IPS-20b (cell line): ENCODE measurements around the gene CCDC154.

Source experiments
- H3K27ac ChIP-seq: one replicate; pipeline ENCODE4 v1.5.1; 2013; ENCODE audit warnings: low read length
- H3K27me3 ChIP-seq: 2 replicates; pipeline ENCODE4 v1.6.1; 2013; ENCODE audit warnings: mild to moderate bottlenecking, low read length, inconsistent platforms; ENCODE audit not compliant: insufficient read depth
- H3K36me3 ChIP-seq: 2 replicates; pipeline ENCODE4 v1.6.1; 2013; ENCODE audit warnings: low read depth, mild to moderate bottlenecking, inconsistent platforms, low read length, moderate library complexity; ENCODE audit not compliant: insufficient read depth
- H3K4me1 ChIP-seq: 2 replicates; pipeline ENCODE4 v1.6.1; 2013; ENCODE audit warnings: mild to moderate bottlenecking, control low read depth, inconsistent platforms, low read length, moderate library complexity; ENCODE audit not compliant: insufficient read depth
- H3K4me3 ChIP-seq: 2 replicates; pipeline ENCODE4 v1.5.1; 2013; ENCODE audit warnings: mild to moderate bottlenecking, low read length, inconsistent platforms
- H3K9ac ChIP-seq: 2 replicates; pipeline ENCODE4 v1.6.1; 2013; ENCODE audit warnings: low read depth, mild to moderate bottlenecking, inconsistent platforms, low read length, moderate library complexity
- H3K9me3 ChIP-seq: 2 replicates; pipeline ENCODE4 v1.6.1; 2013; ENCODE audit warnings: mild to moderate bottlenecking, low read depth, low read length, inconsistent platforms; ENCODE audit not compliant: insufficient read depth

The CCDC154 gene

DNA sequence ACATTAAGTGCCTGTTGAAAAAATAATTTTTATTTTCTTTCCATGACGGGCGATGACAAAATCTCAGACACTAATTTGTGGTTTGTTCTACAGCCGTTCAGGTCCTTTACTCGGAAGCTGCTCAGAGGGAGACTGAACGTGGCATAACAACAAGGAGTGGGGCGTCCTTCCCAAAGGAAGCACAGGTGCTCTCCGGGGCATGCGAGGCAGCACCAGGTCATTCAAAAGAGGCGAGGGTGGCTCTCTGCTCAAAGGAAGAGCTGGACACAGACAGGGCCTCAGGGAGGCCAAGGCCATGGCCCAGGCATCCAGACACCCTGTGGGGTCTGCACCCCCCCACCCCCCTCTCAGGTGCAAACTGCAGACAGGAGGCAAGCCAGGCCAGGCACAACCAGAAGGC lies 46.0 kb downstream of the CCDC154 start:
- no peak overlapping the region for H3K4me3 ChIP-seq
- H3K27ac ChIP-seq: no peak overlapping the region
- H3K4me1 ChIP-seq: no peaks in the 10 kb centered on the region
- no peaks in the 10 kb centered on the region for H3K9me3 ChIP-seq
- H3K27me3 ChIP-seq: no peaks in the 10 kb centered on the region
- peaks cover 10% of the 10 kb centered on the region; the same call in 1 of the 2 replicates for H3K36me3 ChIP-seq
- H3K9ac ChIP-seq: no peak overlapping the region

DNA sequence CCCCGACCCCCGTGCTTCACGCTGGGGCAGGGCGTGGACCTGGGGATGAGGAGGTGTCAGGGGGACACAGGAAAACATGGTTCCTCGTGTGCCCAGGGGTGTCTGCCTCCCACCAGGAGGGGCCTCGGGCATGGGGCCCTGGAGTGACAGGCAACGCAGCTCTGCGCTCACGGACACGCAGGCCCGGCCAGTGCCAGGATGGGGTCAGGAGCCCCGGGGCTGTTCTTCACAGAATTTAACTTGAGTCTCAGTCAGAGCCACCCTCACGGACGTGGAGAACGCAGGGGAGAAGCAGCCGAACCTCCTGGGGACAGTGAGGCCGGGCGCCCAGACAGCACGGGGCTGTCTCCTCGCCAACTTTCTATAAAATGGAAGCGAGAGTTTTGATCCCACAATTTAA lies 46.6 kb downstream of the CCDC154 start:
- Histone ChIP-seq H3K9ac (no peak overlapping the region), H3K36me3 (peaks cover 14% of the 10 kb centered on the region; the same call in 1 of the 2 replicates), H3K9me3 (no peaks in the 10 kb centered on the region), H3K27me3 (no peaks in the 10 kb centered on the region), H3K4me3 (no peak overlapping the region), H3K27ac (no peak overlapping the region), H3K4me1 (no peaks in the 10 kb centered on the region)

DNA sequence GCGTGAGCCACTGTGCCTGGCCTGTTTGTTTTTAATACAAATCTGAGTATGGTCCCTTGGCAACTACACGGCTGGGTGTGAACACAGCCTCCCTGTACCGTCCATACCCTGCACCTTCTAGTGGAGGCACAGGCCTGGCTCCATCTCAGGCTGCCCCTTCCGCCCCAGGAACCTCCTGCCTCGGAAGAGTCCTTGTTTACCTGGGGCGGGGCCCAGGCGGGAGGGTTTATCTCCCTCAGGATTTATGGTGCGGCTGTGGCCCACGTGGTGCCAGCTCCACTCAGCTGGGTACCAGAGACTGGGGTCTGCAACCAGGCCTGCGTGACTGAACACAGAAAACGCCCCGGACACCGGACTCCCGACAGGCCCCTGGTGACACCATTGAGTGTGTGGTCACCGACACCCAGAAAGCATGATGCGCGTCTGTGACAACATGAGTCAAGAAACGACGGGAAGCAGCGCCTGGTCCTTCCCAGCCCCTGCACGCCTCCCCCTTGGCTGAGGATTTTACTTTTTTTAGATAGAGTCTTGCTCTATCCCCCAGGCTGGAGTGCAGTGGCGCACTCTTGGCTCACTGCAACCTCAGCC lies 48.8 kb downstream of the CCDC154 start:
- Histone ChIP-seq H3K4me3 (no peak overlapping the region), H3K36me3 (0 out of 2 replicates have a peak, but pooled peaks cover 12% of the 10 kb centered on the region), H3K9ac (no peak overlapping the region), H3K27me3 (no peaks in the 10 kb centered on the region), H3K27ac (no peak overlapping the region), H3K9me3 (no peaks in the 10 kb centered on the region), H3K4me1 (no peaks in the 10 kb centered on the region)

DNA sequence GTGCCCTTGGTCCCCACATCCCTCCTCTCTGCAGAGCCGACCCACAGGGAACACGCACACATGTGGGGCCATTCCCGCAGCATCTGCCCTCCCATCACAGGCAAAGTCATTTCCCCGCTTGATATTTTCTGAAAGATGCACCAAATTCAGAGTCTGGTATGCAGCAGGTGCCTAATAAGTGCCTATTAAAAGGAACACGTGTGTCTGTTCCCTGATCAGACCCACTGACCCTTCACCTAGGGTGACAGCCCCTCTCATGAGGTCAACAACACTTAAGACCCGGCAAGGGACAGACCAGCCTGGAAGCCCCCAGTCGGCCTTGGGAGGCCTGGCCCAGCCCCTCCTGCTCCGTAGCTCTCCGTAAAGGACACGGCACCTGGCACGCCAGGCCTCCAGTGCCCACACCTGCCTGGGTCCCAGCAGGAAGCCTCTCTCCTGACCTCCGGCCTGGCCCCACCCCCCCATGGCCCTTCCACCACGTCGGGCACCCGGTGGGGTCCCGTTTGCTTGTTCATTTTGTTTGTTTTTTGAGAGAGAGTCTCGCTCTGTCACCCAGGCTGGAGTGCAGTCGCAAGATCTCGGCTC lies 49.9 kb downstream of the CCDC154 start:
- Histone ChIP-seq H3K4me3 (no peak overlapping the region), H3K9me3 (no peaks in the 10 kb centered on the region), H3K4me1 (no peaks in the 10 kb centered on the region), H3K27me3 (no peaks in the 10 kb centered on the region), H3K9ac (no peak overlapping the region), H3K36me3 (peaks cover 19% of the 10 kb centered on the region), H3K27ac (no peak overlapping the region)

DNA sequence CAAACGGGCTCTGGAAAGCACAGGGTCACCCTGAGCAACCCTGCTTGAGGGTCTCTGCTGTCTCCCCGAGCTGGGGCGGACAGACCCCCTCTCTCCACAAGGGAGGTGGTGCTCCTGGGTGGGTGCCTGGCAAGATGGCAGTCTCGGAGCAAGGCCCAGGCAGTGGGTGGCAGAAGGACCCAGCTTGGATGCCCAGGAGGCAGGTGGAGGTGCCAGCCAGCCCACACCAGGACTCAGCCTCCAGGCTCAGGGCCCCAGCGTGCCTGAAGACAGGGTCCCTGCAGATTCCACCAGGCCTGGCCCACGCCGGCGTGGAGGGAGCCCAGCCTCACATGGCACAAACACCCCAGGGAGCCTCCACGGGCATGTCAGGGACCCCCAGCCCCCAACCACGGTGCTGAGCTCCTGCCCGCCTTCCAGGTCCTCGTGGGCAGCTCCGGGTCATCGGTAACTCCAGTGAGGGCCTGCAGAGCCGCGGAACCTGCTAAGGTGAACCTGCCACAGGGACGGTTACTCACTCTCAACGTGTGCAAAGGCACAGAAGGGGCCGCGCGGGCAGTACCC lies 50.7 kb downstream of the CCDC154 start:
- no peaks in the 10 kb centered on the region for H3K4me1 ChIP-seq
- H3K27me3 ChIP-seq: no peaks in the 10 kb centered on the region
- H3K9ac ChIP-seq: no peak overlapping the region
- H3K4me3 ChIP-seq: no peak overlapping the region
- no peak overlapping the region for H3K27ac ChIP-seq
- no peaks in the 10 kb centered on the region for H3K9me3 ChIP-seq
- H3K36me3 ChIP-seq: peaks cover 19% of the 10 kb centered on the region

DNA sequence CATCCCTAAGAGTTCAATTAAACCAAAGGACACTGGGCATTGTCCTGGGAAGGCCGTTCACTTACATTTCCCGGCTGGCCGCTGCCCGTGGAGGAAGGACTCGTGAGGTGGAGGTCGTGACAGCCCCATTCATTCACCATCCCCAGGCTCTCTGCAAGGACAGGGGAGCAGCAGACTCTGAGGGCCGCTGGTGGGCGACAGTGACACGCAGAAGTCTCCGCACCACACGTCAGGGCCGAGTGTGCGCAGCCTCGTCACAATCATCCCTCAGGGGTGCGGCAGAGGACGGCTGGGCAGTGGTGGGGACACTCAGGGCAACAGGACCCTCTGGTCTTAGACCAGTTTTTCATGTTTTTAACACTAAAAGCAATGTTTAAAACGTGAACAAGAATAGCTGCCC lies 51.5 kb downstream of the CCDC154 start:
- H3K9ac ChIP-seq: no peak overlapping the region
- no peaks in the 10 kb centered on the region for H3K4me1 ChIP-seq
- no peak overlapping the region for H3K4me3 ChIP-seq
- no peaks in the 10 kb centered on the region for H3K9me3 ChIP-seq
- H3K27me3 ChIP-seq: no peaks in the 10 kb centered on the region
- H3K36me3 ChIP-seq: peaks cover 19% of the 10 kb centered on the region
- H3K27ac ChIP-seq: no peak overlapping the region

DNA sequence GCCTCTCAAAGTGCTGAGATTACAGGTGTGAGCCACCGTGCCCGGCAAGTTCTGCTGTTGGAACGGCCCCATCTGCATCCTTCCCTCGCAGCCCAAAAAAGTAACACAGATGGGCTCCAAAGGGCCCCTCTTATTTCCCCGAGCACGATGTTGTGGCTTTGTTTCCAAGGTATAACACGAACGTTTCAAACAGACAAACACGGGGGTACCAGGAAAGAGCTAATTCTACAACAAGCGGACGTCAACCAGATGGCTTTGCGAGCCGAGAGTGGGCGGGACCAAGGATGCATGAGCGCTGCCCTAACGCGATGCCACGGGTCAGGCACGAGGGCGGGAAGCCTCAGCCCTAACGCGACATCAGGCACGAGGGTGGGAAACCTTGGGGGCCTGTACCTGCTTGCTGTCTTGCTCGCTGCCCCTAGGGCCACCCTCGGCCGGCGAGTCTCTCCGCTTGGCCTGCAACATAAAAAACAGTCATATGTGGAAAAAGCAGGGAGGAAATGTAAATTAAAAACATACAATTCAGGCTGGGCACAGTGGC lies 54.0 kb downstream of the CCDC154 start:
- H3K27ac ChIP-seq: no peak overlapping the region
- no peaks in the 10 kb centered on the region for H3K9me3 ChIP-seq
- no peak overlapping the region for H3K9ac ChIP-seq

DNA sequence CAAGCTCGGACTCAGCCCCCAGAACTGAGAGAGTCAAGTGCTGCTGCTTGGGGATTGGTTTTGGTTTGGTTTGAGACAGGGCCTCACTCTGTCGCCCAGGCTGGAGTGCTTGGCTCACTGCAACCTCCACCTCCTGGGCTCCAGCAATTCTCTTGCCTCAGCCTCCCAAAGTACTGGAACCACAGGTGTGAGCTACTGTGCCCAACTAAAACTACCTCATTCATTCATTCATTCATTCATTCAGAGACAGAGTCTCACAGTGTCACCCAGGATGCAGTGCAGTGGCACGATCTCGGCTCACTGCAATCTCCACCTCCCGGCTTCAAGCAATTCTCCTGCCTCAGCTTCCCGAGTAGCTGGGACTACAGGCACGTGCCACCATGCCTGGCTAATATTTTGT lies 54.6 kb downstream of the CCDC154 start:
- no peak overlapping the region for H3K9ac ChIP-seq
- H3K4me3 ChIP-seq: no peak overlapping the region
- H3K36me3 ChIP-seq: peaks cover 19% of the 10 kb centered on the region
- no peak overlapping the region for H3K27ac ChIP-seq
- H3K27me3 ChIP-seq: no peaks in the 10 kb centered on the region
- no peaks in the 10 kb centered on the region for H3K4me1 ChIP-seq
- H3K9me3 ChIP-seq: no peaks in the 10 kb centered on the region

More for the DNA sequence above, 54.0 kb downstream of the CCDC154 start:
- Histone ChIP-seq H3K27me3 (no peaks in the 10 kb centered on the region), H3K4me3 (no peak overlapping the region), H3K36me3 (peaks cover 19% of the 10 kb centered on the region), H3K4me1 (no peaks in the 10 kb centered on the region)

DNA sequence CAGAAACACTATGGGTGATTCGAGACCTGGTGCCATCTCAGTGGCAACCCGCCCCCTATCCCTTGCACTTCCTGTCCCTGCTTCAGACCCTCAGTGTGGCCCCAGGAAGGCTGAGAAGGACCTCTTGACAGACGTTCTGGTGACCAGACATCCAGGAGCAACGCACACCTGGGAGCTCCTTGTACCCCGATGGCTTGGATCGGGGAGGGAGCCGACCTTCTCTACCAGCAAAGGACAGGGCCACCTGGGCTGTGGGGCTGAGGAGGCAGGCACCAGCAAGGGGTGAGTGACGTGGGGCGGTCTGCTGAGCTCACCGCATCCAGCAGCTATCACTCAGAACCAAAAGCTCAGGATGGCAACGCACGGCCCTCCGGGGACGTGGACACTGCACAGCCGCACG lies 57.0 kb downstream of the CCDC154 start:
- Histone ChIP-seq H3K4me1 (no peaks in the 10 kb centered on the region), H3K27ac (no peak overlapping the region), H3K9ac (no peak overlapping the region), H3K36me3 (peaks cover 12% of the 10 kb centered on the region), H3K4me3 (no peak overlapping the region), H3K9me3 (no peaks in the 10 kb centered on the region), H3K27me3 (no peaks in the 10 kb centered on the region)

DNA sequence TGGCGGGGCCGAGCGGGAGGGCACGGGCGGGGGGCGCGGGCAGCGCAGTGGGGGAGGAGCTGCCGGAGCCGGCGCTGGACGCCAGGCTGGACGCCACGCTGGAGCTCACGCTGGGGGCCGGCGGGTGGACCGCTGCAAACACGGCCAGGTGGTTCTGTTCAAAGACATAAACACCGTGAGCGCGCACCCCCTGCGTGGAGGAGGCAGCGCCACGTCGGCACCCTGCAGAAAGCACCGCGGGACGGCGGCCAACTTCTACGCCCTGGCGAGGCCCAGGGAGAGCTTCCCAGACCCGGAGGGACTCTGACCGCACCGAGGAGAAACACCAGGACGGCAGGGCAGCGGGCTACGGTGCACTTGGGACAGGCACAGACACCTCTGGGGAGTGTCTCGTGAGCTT lies 59.1 kb downstream of the CCDC154 start:
- Histone ChIP-seq H3K27me3 (no peaks in the 10 kb centered on the region), H3K27ac (no peak overlapping the region), H3K4me1 (no peaks in the 10 kb centered on the region), H3K4me3 (no peak overlapping the region), H3K9me3 (no peaks in the 10 kb centered on the region), H3K36me3 (peaks cover 5% of the 10 kb centered on the region), H3K9ac (no peak overlapping the region)
